HEK293 (cell line): ENCODE results near the gene RAB44.

Experiments
- EGR2 ChIP-seq: fragments of 450-650 bp; formaldehyde crosslinking; IDR thresholded peaks from 2 replicates; pipeline ENCODE4 v1.5.1; 2016; ENCODE audit warnings: low read depth, missing biosample characterization, missing genetic modification characterization
- KLF1 ChIP-seq: fragments of 450-650 bp; formaldehyde crosslinking; IDR thresholded peaks from 2 replicates; pipeline ENCODE4 v1.5.1; 2016; ENCODE audit warnings: missing biosample characterization, missing genetic modification characterization
- MEIS1 ChIP-seq: sonication (generic); formaldehyde crosslinking; IDR thresholded peaks from 2 replicates; pipeline ENCODE4 v1.8.1; 2022; ENCODE audit warnings: missing genetic modification reagents, mild to moderate bottlenecking, borderline replicate concordance
- OVOL3 ChIP-seq: fragments of 450-650 bp; formaldehyde crosslinking; IDR thresholded peaks from 2 replicates; pipeline ENCODE4 v1.5.1; 2016; ENCODE audit warnings: missing biosample characterization, missing genetic modification characterization
- SALL2 ChIP-seq: fragments of 450-650 bp; formaldehyde crosslinking; IDR thresholded peaks from 2 replicates; pipeline ENCODE4 v1.5.0; 2017; ENCODE audit warnings: missing biosample characterization, mild to moderate bottlenecking, missing genetic modification characterization, borderline replicate concordance
- SP2 ChIP-seq: fragments of 450-650 bp; formaldehyde crosslinking; IDR thresholded peaks from 2 replicates; pipeline ENCODE4 v1.5.1; 2016; ENCODE audit warnings: missing biosample characterization, missing genetic modification characterization
- YY1 ChIP-seq: fragments of 450-650 bp; formaldehyde crosslinking; IDR thresholded peaks from 2 replicates; pipeline ENCODE4 v1.5.1; 2018; ENCODE audit warnings: missing biosample characterization, missing genetic modification characterization
- ZEB2 ChIP-seq: fragments of 450-650 bp; formaldehyde crosslinking; IDR thresholded peaks from 2 replicates; pipeline ENCODE4 v1.5.1; 2016; ENCODE audit warnings: missing biosample characterization, missing genetic modification characterization
- ZFHX2 ChIP-seq: fragments of 450-650 bp; formaldehyde crosslinking; conservative IDR thresholded peaks from 2 replicates; pipeline ENCODE4 v1.5.1; 2016; ENCODE audit warnings: missing biosample characterization, missing genetic modification characterization
- ZIC2 ChIP-seq: fragments of 450-650 bp; formaldehyde crosslinking; IDR thresholded peaks from 2 replicates; pipeline ENCODE4 v1.5.1; 2016; ENCODE audit warnings: missing biosample characterization, missing genetic modification characterization
- ZNF19 ChIP-seq: fragments of 450-650 bp; formaldehyde crosslinking; IDR thresholded peaks from 2 replicates; pipeline ENCODE4; 2016; ENCODE audit warnings: missing biosample characterization, missing genetic modification characterization, low read depth
- ZNF202 ChIP-seq: fragments of 450-650 bp; formaldehyde crosslinking; IDR thresholded peaks from 2 replicates; pipeline ENCODE4 v1.5.1; 2016; ENCODE audit warnings: missing biosample characterization, missing genetic modification characterization, borderline replicate concordance
- ZNF214 ChIP-seq: fragments of 450-650 bp; formaldehyde crosslinking; IDR thresholded peaks from 2 replicates; pipeline ENCODE4 v1.5.1; 2017; ENCODE audit warnings: missing biosample characterization, mild to moderate bottlenecking, missing genetic modification characterization, borderline replicate concordance
- ZNF221 ChIP-seq: fragments of 450-650 bp; formaldehyde crosslinking; IDR thresholded peaks from 2 replicates; pipeline ENCODE4 v1.5.1; 2017; ENCODE audit warnings: missing biosample characterization, missing genetic modification characterization, borderline replicate concordance
- ZNF248 ChIP-seq: fragments of 450-650 bp; formaldehyde crosslinking; IDR thresholded peaks from 2 replicates; pipeline ENCODE4 v1.5.1; 2017; ENCODE audit warnings: missing biosample characterization, missing genetic modification characterization
- ZNF274 ChIP-seq, 2 experiments: fragments of 200-500 bp in 1 of 2; fragments of 450-650 bp in 1 of 2; sonication (Bioruptor generic) in 1 of 2; formaldehyde crosslinking in 1 of 2; IDR thresholded peaks; 2 replicates each; pipeline versions ENCODE4 v1.5.1 to v1.6.1; 2014 to 2016; ENCODE audit warnings: borderline replicate concordance in 1 of 2, inconsistent platforms in 1 of 2, low read length in 1 of 2, missing biosample characterization in 1 of 2, missing genetic modification characterization in 1 of 2
- ZNF311 ChIP-seq: fragments of 450-650 bp; formaldehyde crosslinking; IDR thresholded peaks from 2 replicates; pipeline ENCODE4 v1.5.1; 2017; ENCODE audit warnings: missing biosample characterization, missing genetic modification characterization, borderline replicate concordance
- ZNF350 ChIP-seq: fragments of 450-650 bp; formaldehyde crosslinking; IDR thresholded peaks from 2 replicates; pipeline ENCODE4 v1.5.0; 2017; ENCODE audit warnings: missing biosample characterization, mild to moderate bottlenecking, missing genetic modification characterization
- ZNF366 ChIP-seq: fragments of 450-650 bp; formaldehyde crosslinking; conservative IDR thresholded peaks from 2 replicates; pipeline ENCODE4 v1.5.1; 2016; ENCODE audit warnings: missing biosample characterization, missing genetic modification characterization
- ZNF37A ChIP-seq: fragments of 450-650 bp; IDR thresholded peaks from 2 replicates; pipeline ENCODE4 v1.5.1; 2018; ENCODE audit warnings: missing biosample characterization, missing genetic modification characterization
- ZNF423 ChIP-seq: fragments of 450-650 bp; formaldehyde crosslinking; IDR thresholded peaks from 2 replicates; pipeline ENCODE4 v1.5.1; 2016; ENCODE audit warnings: missing biosample characterization, missing genetic modification characterization
- ZNF529 ChIP-seq: fragments of 450-650 bp; formaldehyde crosslinking; IDR thresholded peaks from 2 replicates; pipeline ENCODE4 v1.5.1; 2017; ENCODE audit warnings: missing genetic modification characterization, missing biosample characterization; ENCODE audit not compliant: insufficient replicate concordance
- TF ChIP-seq, protein P1 (sequence below): fragments of 450-650 bp; formaldehyde crosslinking; IDR thresholded peaks from 2 replicates; pipeline ENCODE4 v1.5.1; 2016; ENCODE audit warnings: missing biosample characterization, missing genetic modification characterization
- TF ChIP-seq, protein P2 (sequence below): fragments of 450-650 bp; formaldehyde crosslinking; conservative IDR thresholded peaks from 2 replicates; pipeline ENCODE4 v1.5.1; 2016; ENCODE audit warnings: low read depth, missing biosample characterization, missing genetic modification characterization
- TF ChIP-seq, protein P3 (sequence below): fragments of 450-650 bp; formaldehyde crosslinking; optimal IDR thresholded peaks from 2 replicates; pipeline ENCODE3; 2016; ENCODE audit warnings: missing biosample characterization, mild to moderate bottlenecking, missing genetic modification characterization
- TF ChIP-seq, protein P4 (sequence below): fragments of 450-650 bp; formaldehyde crosslinking; IDR thresholded peaks from 2 replicates; pipeline ENCODE4 v1.5.1; 2016; ENCODE audit warnings: missing biosample characterization, missing genetic modification characterization
- TF ChIP-seq, protein P5 (sequence below): fragments of 450-650 bp; formaldehyde crosslinking; IDR thresholded peaks from 2 replicates; pipeline ENCODE4 v1.5.1; 2017; ENCODE audit warnings: missing biosample characterization, missing genetic modification characterization
- TF ChIP-seq, protein P6 (sequence below): fragments of 450-650 bp; formaldehyde crosslinking; IDR thresholded peaks from 2 replicates; pipeline ENCODE4 v1.5.1; 2016; ENCODE audit warnings: missing biosample characterization, missing genetic modification characterization

The RAB44 gene

DNA sequence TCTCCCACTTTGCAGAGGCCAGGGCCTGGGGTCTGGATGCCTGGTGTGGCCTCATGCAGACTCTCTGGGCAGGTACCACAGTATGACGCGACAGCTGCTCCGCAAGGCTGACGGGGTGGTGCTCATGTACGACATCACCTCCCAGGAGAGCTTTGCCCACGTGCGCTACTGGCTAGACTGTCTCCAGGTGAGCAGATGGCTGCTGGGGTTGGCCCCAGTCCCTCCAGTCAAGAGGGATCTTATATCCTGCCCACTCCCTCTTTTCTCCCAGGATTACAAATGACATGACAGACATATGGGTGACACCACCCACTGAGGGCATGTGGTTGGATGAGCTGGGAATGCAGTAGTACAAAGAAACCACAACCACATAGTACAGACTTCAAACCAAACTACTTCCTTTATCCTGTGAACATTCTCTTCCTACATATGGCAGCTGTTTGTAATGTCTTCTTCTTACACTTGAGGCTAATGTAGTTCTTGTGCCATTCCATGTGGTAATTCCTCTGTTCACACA, 29.9 kb downstream of the RAB44 start (continued):
- TF ChIP-seq, protein P1, sequence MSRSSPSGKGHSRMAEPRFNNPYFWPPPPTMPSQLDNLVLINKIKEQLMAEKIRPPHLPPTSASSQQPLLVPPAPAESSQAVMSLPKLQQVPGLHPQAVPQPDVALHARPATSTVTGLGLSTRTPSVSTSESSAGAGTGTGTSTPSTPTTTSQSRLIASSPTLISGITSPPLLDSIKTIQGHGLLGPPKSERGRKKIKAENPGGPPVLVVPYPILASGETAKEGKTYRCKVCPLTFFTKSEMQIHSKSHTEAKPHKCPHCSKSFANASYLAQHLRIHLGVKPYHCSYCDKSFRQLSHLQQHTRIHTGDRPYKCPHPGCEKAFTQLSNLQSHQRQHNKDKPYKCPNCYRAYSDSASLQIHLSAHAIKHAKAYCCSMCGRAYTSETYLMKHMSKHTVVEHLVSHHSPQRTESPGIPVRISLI (tag by site-specific recombination): no peak
- TF ChIP-seq ZNF423 (tag by site-specific recombination) (no peak), ZEB2 (tag by site-specific recombination) (no peak), ZIC2 (tag by site-specific recombination) (peak; percentile 83), ZNF366 (tag by site-specific recombination) (no peak), ZNF221 (no peak), YY1 (tag by site-specific recombination) (no peak), ZNF248 (tag by site-specific recombination) (no peak), KLF1 (tag by site-specific recombination) (peak; percentile 73; the same call in 1 of the 2 replicates), ZNF202 (tag by site-specific recombination) (no peak), MEIS1 (no peak), ZNF350 (no peak), EGR2 (tag by site-specific recombination) (peak; percentile 54; the same call in 1 of the 2 replicates), SP2 (tag by site-specific recombination) (peak; percentile 7; the same call in 1 of the 2 replicates), ZNF529 (tag by site-specific recombination) (no peak), OVOL3 (tag by site-specific recombination) (no peak), ZNF214 (tag by site-specific recombination) (no peak), ZNF19 (tag by site-specific recombination) (no peak), ZNF37A (no peak), SALL2 (tag by site-specific recombination) (no peak), ZFHX2 (0 out of 2 replicates have a peak, but pooled peaks have one; percentile 22), ZNF311 (tag by site-specific recombination) (no peak), ZNF274 (IDR thresholded peaks at IDR 0.05; ENCODE audit: low read length) (no peak), ZNF274 (tag by site-specific recombination; IDR thresholded peaks at IDR 0.05; ENCODE audit: borderline replicate concordance) (no peak)
- TF ChIP-seq, protein P2, sequence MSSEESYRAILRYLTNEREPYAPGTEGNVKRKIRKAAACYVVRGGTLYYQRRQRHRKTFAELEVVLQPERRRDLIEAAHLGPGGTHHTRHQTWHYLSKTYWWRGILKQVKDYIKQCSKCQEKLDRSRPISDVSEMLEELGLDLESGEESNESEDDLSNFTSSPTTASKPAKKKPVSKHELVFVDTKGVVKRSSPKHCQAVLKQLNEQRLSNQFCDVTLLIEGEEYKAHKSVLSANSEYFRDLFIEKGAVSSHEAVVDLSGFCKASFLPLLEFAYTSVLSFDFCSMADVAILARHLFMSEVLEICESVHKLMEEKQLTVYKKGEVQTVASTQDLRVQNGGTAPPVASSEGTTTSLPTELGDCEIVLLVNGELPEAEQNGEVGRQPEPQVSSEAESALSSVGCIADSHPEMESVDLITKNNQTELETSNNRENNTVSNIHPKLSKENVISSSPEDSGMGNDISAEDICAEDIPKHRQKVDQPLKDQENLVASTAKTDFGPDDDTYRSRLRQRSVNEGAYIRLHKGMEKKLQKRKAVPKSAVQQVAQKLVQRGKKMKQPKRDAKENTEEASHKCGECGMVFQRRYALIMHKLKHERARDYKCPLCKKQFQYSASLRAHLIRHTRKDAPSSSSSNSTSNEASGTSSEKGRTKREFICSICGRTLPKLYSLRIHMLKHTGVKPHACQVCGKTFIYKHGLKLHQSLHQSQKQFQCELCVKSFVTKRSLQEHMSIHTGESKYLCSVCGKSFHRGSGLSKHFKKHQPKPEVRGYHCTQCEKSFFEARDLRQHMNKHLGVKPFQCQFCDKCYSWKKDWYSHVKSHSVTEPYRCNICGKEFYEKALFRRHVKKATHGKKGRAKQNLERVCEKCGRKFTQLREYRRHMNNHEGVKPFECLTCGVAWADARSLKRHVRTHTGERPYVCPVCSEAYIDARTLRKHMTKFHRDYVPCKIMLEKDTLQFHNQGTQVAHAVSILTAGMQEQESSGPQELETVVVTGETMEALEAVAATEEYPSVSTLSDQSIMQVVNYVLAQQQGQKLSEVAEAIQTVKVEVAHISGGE (tag by site-specific recombination): no peak
- TF ChIP-seq, protein P3, sequence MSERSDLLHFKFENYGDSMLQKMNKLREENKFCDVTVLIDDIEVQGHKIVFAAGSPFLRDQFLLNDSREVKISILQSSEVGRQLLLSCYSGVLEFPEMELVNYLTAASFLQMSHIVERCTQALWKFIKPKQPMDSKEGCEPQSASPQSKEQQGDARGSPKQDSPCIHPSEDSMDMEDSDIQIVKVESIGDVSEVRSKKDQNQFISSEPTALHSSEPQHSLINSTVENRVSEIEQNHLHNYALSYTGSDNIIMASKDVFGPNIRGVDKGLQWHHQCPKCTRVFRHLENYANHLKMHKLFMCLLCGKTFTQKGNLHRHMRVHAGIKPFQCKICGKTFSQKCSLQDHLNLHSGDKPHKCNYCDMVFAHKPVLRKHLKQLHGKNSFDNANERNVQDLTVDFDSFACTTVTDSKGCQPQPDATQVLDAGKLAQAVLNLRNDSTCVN: no peak
- TF ChIP-seq, protein P4, sequence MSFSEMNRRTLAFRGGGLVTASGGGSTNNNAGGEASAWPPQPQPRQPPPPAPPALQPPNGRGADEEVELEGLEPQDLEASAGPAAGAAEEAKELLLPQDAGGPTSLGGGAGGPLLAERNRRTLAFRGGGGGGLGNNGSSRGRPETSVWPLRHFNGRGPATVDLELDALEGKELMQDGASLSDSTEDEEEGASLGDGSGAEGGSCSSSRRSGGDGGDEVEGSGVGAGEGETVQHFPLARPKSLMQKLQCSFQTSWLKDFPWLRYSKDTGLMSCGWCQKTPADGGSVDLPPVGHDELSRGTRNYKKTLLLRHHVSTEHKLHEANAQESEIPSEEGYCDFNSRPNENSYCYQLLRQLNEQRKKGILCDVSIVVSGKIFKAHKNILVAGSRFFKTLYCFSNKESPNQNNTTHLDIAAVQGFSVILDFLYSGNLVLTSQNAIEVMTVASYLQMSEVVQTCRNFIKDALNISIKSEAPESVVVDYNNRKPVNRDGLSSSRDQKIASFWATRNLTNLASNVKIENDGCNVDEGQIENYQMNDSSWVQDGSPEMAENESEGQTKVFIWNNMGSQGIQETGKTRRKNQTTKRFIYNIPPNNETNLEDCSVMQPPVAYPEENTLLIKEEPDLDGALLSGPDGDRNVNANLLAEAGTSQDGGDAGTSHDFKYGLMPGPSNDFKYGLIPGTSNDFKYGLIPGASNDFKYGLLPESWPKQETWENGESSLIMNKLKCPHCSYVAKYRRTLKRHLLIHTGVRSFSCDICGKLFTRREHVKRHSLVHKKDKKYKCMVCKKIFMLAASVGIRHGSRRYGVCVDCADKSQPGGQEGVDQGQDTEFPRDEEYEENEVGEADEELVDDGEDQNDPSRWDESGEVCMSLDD (tag by site-specific recombination): no peak
- TF ChIP-seq, protein P5, sequence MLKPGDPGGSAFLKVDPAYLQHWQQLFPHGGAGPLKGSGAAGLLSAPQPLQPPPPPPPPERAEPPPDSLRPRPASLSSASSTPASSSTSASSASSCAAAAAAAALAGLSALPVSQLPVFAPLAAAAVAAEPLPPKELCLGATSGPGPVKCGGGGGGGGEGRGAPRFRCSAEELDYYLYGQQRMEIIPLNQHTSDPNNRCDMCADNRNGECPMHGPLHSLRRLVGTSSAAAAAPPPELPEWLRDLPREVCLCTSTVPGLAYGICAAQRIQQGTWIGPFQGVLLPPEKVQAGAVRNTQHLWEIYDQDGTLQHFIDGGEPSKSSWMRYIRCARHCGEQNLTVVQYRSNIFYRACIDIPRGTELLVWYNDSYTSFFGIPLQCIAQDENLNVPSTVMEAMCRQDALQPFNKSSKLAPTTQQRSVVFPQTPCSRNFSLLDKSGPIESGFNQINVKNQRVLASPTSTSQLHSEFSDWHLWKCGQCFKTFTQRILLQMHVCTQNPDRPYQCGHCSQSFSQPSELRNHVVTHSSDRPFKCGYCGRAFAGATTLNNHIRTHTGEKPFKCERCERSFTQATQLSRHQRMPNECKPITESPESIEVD (tag by site-specific recombination): no peak
- TF ChIP-seq, protein P6, sequence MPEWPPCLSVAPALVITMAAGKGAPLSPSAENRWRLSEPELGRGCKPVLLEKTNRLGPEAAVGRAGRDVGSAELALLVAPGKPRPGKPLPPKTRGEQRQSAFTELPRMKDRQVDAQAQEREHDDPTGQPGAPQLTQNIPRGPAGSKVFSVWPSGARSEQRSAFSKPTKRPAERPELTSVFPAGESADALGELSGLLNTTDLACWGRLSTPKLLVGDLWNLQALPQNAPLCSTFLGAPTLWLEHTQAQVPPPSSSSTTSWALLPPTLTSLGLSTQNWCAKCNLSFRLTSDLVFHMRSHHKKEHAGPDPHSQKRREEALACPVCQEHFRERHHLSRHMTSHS (tag by site-specific recombination): no peak
